Measurements from ENCODE around the gene GAMT.

GAMT gene

GRCh38 chr19:1376415-1376805 is 24.9 kb downstream of the GAMT start:
- Mint-ChIP-seq H3K36me3 (peaks cover 1% of the 10 kb centered on the region), H3K4me1 (no peaks in the 10 kb centered on the region), H3K9me3 (no peaks in the 10 kb centered on the region), H3K27ac (no peak overlapping the region), H3K27me3 (no peaks in the 10 kb centered on the region), H3K4me3 (no peak overlapping the region)

GRCh38 chr19:1374250-1374577 is 27.1 kb downstream of the GAMT start:
- H3K4me3 Mint-ChIP-seq = no peak overlapping the region
- no peaks in the 10 kb centered on the region for H3K4me1 Mint-ChIP-seq
- no peaks in the 10 kb centered on the region for H3K27me3 Mint-ChIP-seq
- H3K27ac Mint-ChIP-seq = no peak overlapping the region
- H3K9me3 Mint-ChIP-seq = no peaks in the 10 kb centered on the region
- peaks cover 1% of the 10 kb centered on the region for H3K36me3 Mint-ChIP-seq

DNA sequence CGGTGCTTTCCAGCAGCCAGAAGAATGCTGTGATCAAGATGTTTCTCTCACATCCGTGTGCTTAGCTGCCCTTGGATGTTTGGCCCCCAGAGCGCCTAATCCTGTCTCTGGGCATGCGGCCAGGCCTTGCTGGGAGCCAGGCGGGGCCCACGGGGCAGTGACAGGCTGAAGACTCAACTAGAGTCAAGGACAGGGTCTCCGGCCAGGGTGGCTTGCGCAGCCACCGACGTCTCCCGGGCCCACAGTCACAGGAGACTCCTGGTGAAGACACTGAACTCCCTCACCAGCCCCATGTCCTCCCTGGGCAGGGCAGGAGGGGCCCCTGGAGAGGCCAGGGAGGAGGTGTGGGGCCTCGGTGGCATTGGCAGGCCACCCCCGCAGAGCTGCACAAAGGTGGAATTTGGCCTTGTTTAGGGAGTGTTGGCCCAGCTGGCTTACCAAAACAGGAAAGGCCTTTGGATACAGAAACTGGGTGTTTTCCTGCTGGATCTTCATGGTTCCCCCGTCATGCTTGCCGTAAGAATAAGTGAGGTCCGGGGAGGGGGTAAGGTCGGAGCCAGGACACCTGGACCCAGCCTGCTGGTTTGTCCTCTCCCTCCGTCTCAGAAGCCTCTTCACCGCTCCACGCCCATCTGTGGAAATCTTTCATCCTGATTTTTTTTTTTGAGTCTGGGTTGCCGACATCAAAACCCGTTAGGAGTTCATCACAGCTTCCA is 27.6 kb downstream of the GAMT start:
- Mint-ChIP-seq H3K4me1 (no peaks in the 10 kb centered on the region), H3K27ac (no peak overlapping the region), H3K36me3 (peaks cover 1% of the 10 kb centered on the region), H3K9me3 (no peaks in the 10 kb centered on the region), H3K27me3 (no peaks in the 10 kb centered on the region), H3K4me3 (no peak overlapping the region)

- Mint-ChIP-seq H3K36me3 (peaks cover 1% of the 10 kb centered on the region), H3K27ac (no peak overlapping the region), H3K4me3 (no peak overlapping the region), H3K27me3 (no peaks in the 10 kb centered on the region), H3K4me1 (no peaks in the 10 kb centered on the region), H3K9me3 (no peaks in the 10 kb centered on the region)
Observed at GRCh38 chr19:1373042-1373533, 28.3 kb downstream of the GAMT start.

GRCh38 chr19:1370579-1371361 is 30.6 kb downstream of the GAMT start:
- H3K4me1 Mint-ChIP-seq = no peaks in the 10 kb centered on the region
- peaks cover 1% of the 10 kb centered on the region for H3K36me3 Mint-ChIP-seq
- no peak overlapping the region for H3K27ac Mint-ChIP-seq
- no peaks in the 10 kb centered on the region for H3K9me3 Mint-ChIP-seq
- no peak overlapping the region for H3K4me3 Mint-ChIP-seq
- no peaks in the 10 kb centered on the region for H3K27me3 Mint-ChIP-seq

GRCh38 chr19:1369214-1369805 is 32.0 kb downstream of the GAMT start:
- Mint-ChIP-seq H3K9me3 (no peaks in the 10 kb centered on the region), H3K4me3 (no peak overlapping the region), H3K27me3 (no peaks in the 10 kb centered on the region), H3K36me3 (peaks cover 1% of the 10 kb centered on the region), H3K27ac (no peak overlapping the region), H3K4me1 (peaks cover 4% of the 10 kb centered on the region)

- H3K4me3 Mint-ChIP-seq = no peak overlapping the region
- no peaks in the 10 kb centered on the region for H3K36me3 Mint-ChIP-seq
- no peaks in the 10 kb centered on the region for H3K9me3 Mint-ChIP-seq
- H3K4me1 Mint-ChIP-seq = peaks cover 18% of the 10 kb centered on the region
- H3K27me3 Mint-ChIP-seq = no peaks in the 10 kb centered on the region
- H3K27ac Mint-ChIP-seq = no peak overlapping the region
Observed at GRCh38 chr19:1366899-1367870, 34.2 kb downstream of the GAMT start.

- Mint-ChIP-seq H3K27ac (no peak overlapping the region), H3K9me3 (no peaks in the 10 kb centered on the region), H3K4me1 (peaks cover 22% of the 10 kb centered on the region), H3K27me3 (no peaks in the 10 kb centered on the region), H3K4me3 (no peak overlapping the region), H3K36me3 (peaks cover 3% of the 10 kb centered on the region)
Observed at GRCh38 chr19:1366296-1366695, 35.0 kb downstream of the GAMT start.

GRCh38 chr19:1365319-1366269 is 35.7 kb downstream of the GAMT start:
- H3K4me1 Mint-ChIP-seq = peaks cover 22% of the 10 kb centered on the region
- no peak overlapping the region for H3K4me3 Mint-ChIP-seq
- H3K27ac Mint-ChIP-seq = no peak overlapping the region
- H3K36me3 Mint-ChIP-seq = peaks cover 3% of the 10 kb centered on the region
- H3K27me3 Mint-ChIP-seq = no peaks in the 10 kb centered on the region
- no peaks in the 10 kb centered on the region for H3K9me3 Mint-ChIP-seq

- Mint-ChIP-seq H3K4me3 (peak overlapping the region; percentile 74), H3K36me3 (peaks cover 6% of the 10 kb centered on the region), H3K9me3 (no peaks in the 10 kb centered on the region), H3K27me3 (no peaks in the 10 kb centered on the region), H3K4me1 (peaks cover 22% of the 10 kb centered on the region), H3K27ac (peak overlapping the region; percentile 46)
Observed at GRCh38 chr19:1364070-1364704, 37.2 kb downstream of the GAMT start.

GRCh38 chr19:1363599-1363998 is 37.7 kb downstream of the GAMT start:
- Mint-ChIP-seq H3K36me3 (peaks cover 6% of the 10 kb centered on the region), H3K27ac (no peak overlapping the region), H3K9me3 (no peaks in the 10 kb centered on the region), H3K27me3 (no peaks in the 10 kb centered on the region), H3K4me3 (peak overlapping the region; percentile 55), H3K4me1 (peaks cover 22% of the 10 kb centered on the region)

GRCh38 chr19:1362387-1363257 is 38.7 kb downstream of the GAMT start:
- peak overlapping the region; percentile 55 for H3K4me3 Mint-ChIP-seq

More at GRCh38 chr19:1362387-1363257, 38.7 kb downstream of the GAMT start:
- Mint-ChIP-seq H3K27ac (no peak overlapping the region), H3K4me1 (peaks cover 22% of the 10 kb centered on the region), H3K36me3 (peaks cover 10% of the 10 kb centered on the region), H3K27me3 (no peaks in the 10 kb centered on the region), H3K9me3 (no peaks in the 10 kb centered on the region)

Measured in activated naive CD4-positive, alpha-beta T cell treated with anti-CD3 and anti-CD28 coated beads, Interleukin-2, amount 50 U/mL, for 24 hours (primary cell).